HG02943 (cell line): ENCODE results near the gene CTNNA3.

Experiments
- ATAC-seq: cut with Tn5 transposase; IDR thresholded peaks from one replicate; pipeline ENCODE4 v1.9.1; 2021; ENCODE audit warnings: mild to moderate bottlenecking, low read depth, moderate library complexity; ENCODE audit not compliant: unreplicated experiment

The CTNNA3 gene

GRCh38 chr10:66521506-66521905 lies 1174.5 kb downstream of the CTNNA3 start:
- no peak for ATAC-seq

- ATAC-seq = no peak
These were observed 1176.4 kb downstream of the CTNNA3 start for GRCh38 chr10:66519616-66520015.

GRCh38 chr10:66514666-66515065 lies 1181.3 kb downstream of the CTNNA3 start:
- ATAC-seq = no peak

GRCh38 chr10:66513504-66513903 lies 1182.5 kb downstream of the CTNNA3 start:
- no peak for ATAC-seq

- ATAC-seq = no peak
These were observed 1190.9 kb downstream of the CTNNA3 start for GRCh38 chr10:66505003-66505657.

- no peak for ATAC-seq
These were observed 1194.6 kb downstream of the CTNNA3 start for GRCh38 chr10:66501356-66501755.

GRCh38 chr10:66483966-66484365 lies 1212.0 kb downstream of the CTNNA3 start:
- ATAC-seq = no peak

- ATAC-seq = no peak
These were observed 1223.8 kb downstream of the CTNNA3 start for GRCh38 chr10:66472156-66472555.

- no peak for ATAC-seq
These were observed 1229.0 kb downstream of the CTNNA3 start for GRCh38 chr10:66467042-66467441.

GRCh38 chr10:66466622-66467021 lies 1229.4 kb downstream of the CTNNA3 start:
- ATAC-seq = no peak

GRCh38 chr10:66463611-66464010 lies 1232.4 kb downstream of the CTNNA3 start:
- ATAC-seq = no peak

- ATAC-seq = no peak
These were observed 1238.4 kb downstream of the CTNNA3 start for GRCh38 chr10:66457629-66458028.

GRCh38 chr10:66455304-66455703 lies 1240.7 kb downstream of the CTNNA3 start:
- ATAC-seq = no peak

GRCh38 chr10:66440568-66440967 lies 1255.4 kb downstream of the CTNNA3 start:
- no peak for ATAC-seq

GRCh38 chr10:66414943-66415342 lies 1281.1 kb downstream of the CTNNA3 start:
- no peak for ATAC-seq

- ATAC-seq = no peak
These were observed 1290.4 kb downstream of the CTNNA3 start for GRCh38 chr10:66405566-66405965.

GRCh38 chr10:66398669-66399068 lies 1297.3 kb downstream of the CTNNA3 start:
- ATAC-seq = no peak

GRCh38 chr10:66394342-66395063 lies 1301.5 kb downstream of the CTNNA3 start:
- ATAC-seq = no peak

- no peak for ATAC-seq
These were observed 1305.1 kb downstream of the CTNNA3 start for GRCh38 chr10:66390926-66391325.

GRCh38 chr10:66381045-66381444 lies 1315.0 kb downstream of the CTNNA3 start:
- ATAC-seq = no peak

GRCh38 chr10:66378117-66378876 lies 1317.7 kb downstream of the CTNNA3 start:
- no peak for ATAC-seq
